Stimulated activated naive B cell treated with anti-CD40 and anti-IgM and Interleukin-4, amounts not matched to agents 10 μg/mL and 1 μg/mL and 100 μg/mL, for 72 hours (primary cell): Measurements from ENCODE around the gene ARHGAP44.

Experiments used
- ATAC-seq, 2 donors: fragments of 150-1000 bp; cut with Tn5 transposase; replicated peaks; 2 replicates each; pipeline ENCODE4 v1.10.0; 2021; ENCODE audit warnings: moderate library complexity in 1 of 2
- DNase-seq: peaks from one replicate; pipeline ENCODE4 v3.0.0; 2021
- H3K27ac Mint-ChIP-seq: one replicate; pipeline ENCODE4 v1.8.0; 2022; ENCODE audit warnings: mild to moderate bottlenecking, mixed read lengths
- H3K27me3 Mint-ChIP-seq, 2 donors: one replicate each; pipeline ENCODE4 v1.8.0; 2022; ENCODE audit warnings: mixed read lengths in 2 of 2
- H3K36me3 Mint-ChIP-seq, 2 donors: one replicate each; pipeline ENCODE4 v1.8.0; 2022; ENCODE audit warnings: mixed read lengths in 2 of 2, mild to moderate bottlenecking in 1 of 2
- H3K4me1 Mint-ChIP-seq, 2 donors: one replicate each; pipeline ENCODE4 v1.8.0; 2022; ENCODE audit warnings: mixed read lengths in 2 of 2, mild to moderate bottlenecking in 1 of 2
- H3K4me3 Mint-ChIP-seq, 2 donors: one replicate each; pipeline ENCODE4 v1.8.0; 2022; ENCODE audit warnings: mild to moderate bottlenecking in 2 of 2, mixed read lengths in 2 of 2, moderate library complexity in 1 of 2
- H3K9me3 Mint-ChIP-seq, 2 donors: one replicate each; pipeline ENCODE4 v1.8.0; 2022; ENCODE audit warnings: mixed read lengths in 2 of 2, mild to moderate bottlenecking in 1 of 2

The ARHGAP44 gene

GRCh38 chr17:12928736-12929135 lies 139.4 kb downstream of the ARHGAP44 start:
- no peak overlapping the region for H3K4me3 Mint-ChIP-seq
- DNase-seq = no peak
- H3K36me3 Mint-ChIP-seq = no peaks in the 10 kb centered on the region
- peak; percentile 12 to 27 for ATAC-seq
- peaks cover 0 to 1% of the 10 kb centered on the region in 2 donors for H3K9me3 Mint-ChIP-seq
- H3K27me3 Mint-ChIP-seq = no peaks in the 10 kb centered on the region
- H3K4me1 Mint-ChIP-seq = no peaks in the 10 kb centered on the region
- no peak overlapping the region for H3K27ac Mint-ChIP-seq

GRCh38 chr17:12936501-12936900 lies 147.2 kb downstream of the ARHGAP44 start:
- H3K27ac Mint-ChIP-seq = no peak overlapping the region
- H3K4me3 Mint-ChIP-seq = no peak overlapping the region
- no peak for ATAC-seq
- no peak for DNase-seq
- peaks cover 0 to 4% of the 10 kb centered on the region in 2 donors for H3K9me3 Mint-ChIP-seq
- H3K4me1 Mint-ChIP-seq = peaks cover 3 to 12% of the 10 kb centered on the region in 2 donors
- H3K27me3 Mint-ChIP-seq = no peaks in the 10 kb centered on the region
- H3K36me3 Mint-ChIP-seq = peaks cover 0 to 3% of the 10 kb centered on the region in 2 donors

- H3K9me3 Mint-ChIP-seq = peaks cover 0 to 4% of the 10 kb centered on the region in 2 donors
- H3K27me3 Mint-ChIP-seq = no peaks in the 10 kb centered on the region
- ATAC-seq (peak; percentile 85 to 88), DNase-seq (peak; percentile 1)
- H3K4me3 Mint-ChIP-seq = no peak overlapping the region
- H3K4me1 Mint-ChIP-seq = peaks cover 3 to 12% of the 10 kb centered on the region in 2 donors
- no peak overlapping the region for H3K27ac Mint-ChIP-seq
- H3K36me3 Mint-ChIP-seq = peaks cover 0 to 3% of the 10 kb centered on the region in 2 donors
Measured at GRCh38 chr17:12940699-12941098, 151.4 kb downstream of the ARHGAP44 start.

- no peak overlapping the region for H3K4me3 Mint-ChIP-seq
- peaks cover 0 to 4% of the 10 kb centered on the region in 2 donors for H3K27me3 Mint-ChIP-seq
- no peaks in the 10 kb centered on the region for H3K4me1 Mint-ChIP-seq
- H3K36me3 Mint-ChIP-seq = no peaks in the 10 kb centered on the region
- ATAC-seq (no peak), DNase-seq (no peak)
- peaks cover 0 to 5% of the 10 kb centered on the region in 2 donors for H3K9me3 Mint-ChIP-seq
- H3K27ac Mint-ChIP-seq = no peak overlapping the region
Measured at GRCh38 chr17:12947047-12947446, 157.7 kb downstream of the ARHGAP44 start.

GRCh38 chr17:12952012-12952411 lies 162.7 kb downstream of the ARHGAP44 start:
- ATAC-seq (no peak), DNase-seq (no peak)
- Mint-ChIP-seq H3K27ac (no peak overlapping the region), H3K9me3 (peaks cover 5% of the 10 kb centered on the region in 2 donors), H3K4me3 (no peak overlapping the region), H3K27me3 (peaks cover 0 to 4% of the 10 kb centered on the region in 2 donors), H3K4me1 (no peaks in the 10 kb centered on the region), H3K36me3 (no peaks in the 10 kb centered on the region)

- Mint-ChIP-seq H3K27me3 (peaks cover 0 to 4% of the 10 kb centered on the region in 2 donors), H3K9me3 (peaks cover 2 to 11% of the 10 kb centered on the region in 2 donors), H3K36me3 (no peaks in the 10 kb centered on the region), H3K4me3 (no peak overlapping the region), H3K27ac (no peak overlapping the region), H3K4me1 (no peaks in the 10 kb centered on the region)
- no peak for ATAC-seq
- no peak for DNase-seq
Measured at GRCh38 chr17:12953156-12953555, 163.9 kb downstream of the ARHGAP44 start.

GRCh38 chr17:12955521-12955920 lies 166.2 kb downstream of the ARHGAP44 start:
- ATAC-seq = no peak
- H3K27me3 Mint-ChIP-seq = no peaks in the 10 kb centered on the region
- H3K4me1 Mint-ChIP-seq = no peaks in the 10 kb centered on the region
- no peaks in the 10 kb centered on the region for H3K36me3 Mint-ChIP-seq
- DNase-seq = no peak
- H3K27ac Mint-ChIP-seq = no peak overlapping the region
- H3K9me3 Mint-ChIP-seq = peaks cover 0 to 13% of the 10 kb centered on the region in 2 donors
- H3K4me3 Mint-ChIP-seq = no peak overlapping the region

- no peaks in the 10 kb centered on the region for H3K36me3 Mint-ChIP-seq
- no peaks in the 10 kb centered on the region for H3K4me1 Mint-ChIP-seq
- no peak overlapping the region for H3K27ac Mint-ChIP-seq
- ATAC-seq (no peak), DNase-seq (no peak)
- no peak overlapping the region for H3K4me3 Mint-ChIP-seq
- no peaks in the 10 kb centered on the region for H3K27me3 Mint-ChIP-seq
- peaks cover 0 to 13% of the 10 kb centered on the region in 2 donors for H3K9me3 Mint-ChIP-seq
Measured at GRCh38 chr17:12958786-12959185, 169.5 kb downstream of the ARHGAP44 start.

GRCh38 chr17:12959441-12959840 lies 170.1 kb downstream of the ARHGAP44 start:
- H3K9me3 Mint-ChIP-seq = peaks cover 0 to 13% of the 10 kb centered on the region in 2 donors
- DNase-seq (no peak), ATAC-seq (no peak)
- no peaks in the 10 kb centered on the region for H3K36me3 Mint-ChIP-seq
- H3K4me3 Mint-ChIP-seq = no peak overlapping the region
- no peak overlapping the region for H3K27ac Mint-ChIP-seq
- no peaks in the 10 kb centered on the region for H3K27me3 Mint-ChIP-seq
- H3K4me1 Mint-ChIP-seq = no peaks in the 10 kb centered on the region

GRCh38 chr17:12961655-12962054 lies 172.4 kb downstream of the ARHGAP44 start:
- no peaks in the 10 kb centered on the region for H3K4me1 Mint-ChIP-seq
- peak; percentile 72 to 74 for ATAC-seq
- no peak overlapping the region for H3K4me3 Mint-ChIP-seq
- H3K27ac Mint-ChIP-seq = no peak overlapping the region
- no peak for DNase-seq
- no peaks in the 10 kb centered on the region for H3K36me3 Mint-ChIP-seq
- peaks cover 0 to 8% of the 10 kb centered on the region in 2 donors for H3K9me3 Mint-ChIP-seq
- H3K27me3 Mint-ChIP-seq = no peaks in the 10 kb centered on the region

GRCh38 chr17:12963505-12963904 lies 174.2 kb downstream of the ARHGAP44 start:
- Mint-ChIP-seq H3K4me1 (no peaks in the 10 kb centered on the region), H3K9me3 (no peaks in the 10 kb centered on the region), H3K36me3 (no peaks in the 10 kb centered on the region), H3K27ac (no peak overlapping the region), H3K4me3 (no peak overlapping the region), H3K27me3 (peaks cover 0 to 6% of the 10 kb centered on the region in 2 donors)
- ATAC-seq = no peak
- no peak for DNase-seq

- Mint-ChIP-seq H3K36me3 (no peaks in the 10 kb centered on the region), H3K27me3 (peaks cover 0 to 7% of the 10 kb centered on the region in 2 donors), H3K4me3 (no peak overlapping the region), H3K4me1 (no peaks in the 10 kb centered on the region), H3K9me3 (no peaks in the 10 kb centered on the region), H3K27ac (no peak overlapping the region)
- ATAC-seq (no peak), DNase-seq (no peak)
Measured at GRCh38 chr17:12964162-12964561, 174.9 kb downstream of the ARHGAP44 start.

GRCh38 chr17:12964840-12965239 lies 175.5 kb downstream of the ARHGAP44 start:
- Mint-ChIP-seq H3K27ac (no peak overlapping the region), H3K36me3 (no peaks in the 10 kb centered on the region)
- DNase-seq = no peak

GRCh38 chr17:12965988-12966387 lies 176.7 kb downstream of the ARHGAP44 start:
- no peaks in the 10 kb centered on the region for H3K4me1 Mint-ChIP-seq
- H3K4me3 Mint-ChIP-seq = no peak overlapping the region
- H3K27me3 Mint-ChIP-seq = peaks cover 0 to 16% of the 10 kb centered on the region in 2 donors
- DNase-seq (no peak), ATAC-seq (no peak)
- no peaks in the 10 kb centered on the region for H3K9me3 Mint-ChIP-seq
- no peaks in the 10 kb centered on the region for H3K36me3 Mint-ChIP-seq
- no peak overlapping the region for H3K27ac Mint-ChIP-seq

More at GRCh38 chr17:12964840-12965239, 175.5 kb downstream of the ARHGAP44 start:
- peaks cover 0 to 12% of the 10 kb centered on the region in 2 donors for H3K27me3 Mint-ChIP-seq
- ATAC-seq = no peak
- H3K9me3 Mint-ChIP-seq = no peaks in the 10 kb centered on the region
- H3K4me1 Mint-ChIP-seq = no peaks in the 10 kb centered on the region
- H3K4me3 Mint-ChIP-seq = no peak overlapping the region

GRCh38 chr17:12966413-12966812 lies 177.1 kb downstream of the ARHGAP44 start:
- Mint-ChIP-seq H3K36me3 (no peaks in the 10 kb centered on the region), H3K4me3 (no peak overlapping the region), H3K9me3 (no peaks in the 10 kb centered on the region), H3K4me1 (no peaks in the 10 kb centered on the region), H3K27ac (no peak overlapping the region), H3K27me3 (peaks cover 2 to 18% of the 10 kb centered on the region in 2 donors)
- no peak for ATAC-seq
- no peak for DNase-seq

- DNase-seq (no peak), ATAC-seq (no peak)
- Mint-ChIP-seq H3K9me3 (no peaks in the 10 kb centered on the region), H3K4me3 (no peak overlapping the region), H3K27me3 (peaks cover 12 to 31% of the 10 kb centered on the region in 2 donors), H3K27ac (no peak overlapping the region), H3K36me3 (no peaks in the 10 kb centered on the region), H3K4me1 (no peaks in the 10 kb centered on the region)
Measured at GRCh38 chr17:12967962-12968361, 178.7 kb downstream of the ARHGAP44 start.
